C4-2B (cell line): Measurements from ENCODE around the gene GNMT.

ENCODE experiments used
- ZFX ChIP-seq: fragments of 450-650 bp; IDR thresholded peaks from 2 replicates; pipeline ENCODE4 v1.6.1; 2017
- TF ChIP-seq, protein P1 (sequence below): fragments of 450-650 bp; conservative IDR thresholded peaks from 2 replicates; pipeline ENCODE4 v1.5.1; 2017; ENCODE audit warnings: mild to moderate bottlenecking

DNA sequence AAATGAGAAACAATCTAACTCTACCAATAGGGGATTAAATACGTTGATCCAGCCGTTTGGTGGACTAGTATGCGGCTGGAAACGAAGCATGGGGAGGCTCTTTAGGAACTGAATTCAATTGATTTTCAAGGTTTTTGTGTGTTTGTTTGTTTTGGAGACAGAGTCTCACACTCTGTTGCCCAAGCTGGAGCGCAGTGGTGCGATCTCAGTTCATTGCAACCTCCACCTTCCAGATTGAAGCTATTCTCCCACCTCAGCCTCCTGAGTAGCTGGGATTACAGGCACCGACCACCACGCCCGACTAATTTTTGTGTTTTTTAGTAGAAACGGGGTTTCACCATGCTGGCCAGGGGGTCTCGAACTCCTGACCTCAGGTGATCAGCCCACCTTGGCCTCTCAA, 24.2 kb upstream of the GNMT start:
- TF ChIP-seq, protein P1, sequence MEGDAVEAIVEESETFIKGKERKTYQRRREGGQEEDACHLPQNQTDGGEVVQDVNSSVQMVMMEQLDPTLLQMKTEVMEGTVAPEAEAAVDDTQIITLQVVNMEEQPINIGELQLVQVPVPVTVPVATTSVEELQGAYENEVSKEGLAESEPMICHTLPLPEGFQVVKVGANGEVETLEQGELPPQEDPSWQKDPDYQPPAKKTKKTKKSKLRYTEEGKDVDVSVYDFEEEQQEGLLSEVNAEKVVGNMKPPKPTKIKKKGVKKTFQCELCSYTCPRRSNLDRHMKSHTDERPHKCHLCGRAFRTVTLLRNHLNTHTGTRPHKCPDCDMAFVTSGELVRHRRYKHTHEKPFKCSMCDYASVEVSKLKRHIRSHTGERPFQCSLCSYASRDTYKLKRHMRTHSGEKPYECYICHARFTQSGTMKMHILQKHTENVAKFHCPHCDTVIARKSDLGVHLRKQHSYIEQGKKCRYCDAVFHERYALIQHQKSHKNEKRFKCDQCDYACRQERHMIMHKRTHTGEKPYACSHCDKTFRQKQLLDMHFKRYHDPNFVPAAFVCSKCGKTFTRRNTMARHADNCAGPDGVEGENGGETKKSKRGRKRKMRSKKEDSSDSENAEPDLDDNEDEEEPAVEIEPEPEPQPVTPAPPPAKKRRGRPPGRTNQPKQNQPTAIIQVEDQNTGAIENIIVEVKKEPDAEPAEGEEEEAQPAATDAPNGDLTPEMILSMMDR: no peak
- no peak for TF ChIP-seq ZFX
